ENCODE results near the gene TBC1D7.

Gene TBC1D7

DNA sequence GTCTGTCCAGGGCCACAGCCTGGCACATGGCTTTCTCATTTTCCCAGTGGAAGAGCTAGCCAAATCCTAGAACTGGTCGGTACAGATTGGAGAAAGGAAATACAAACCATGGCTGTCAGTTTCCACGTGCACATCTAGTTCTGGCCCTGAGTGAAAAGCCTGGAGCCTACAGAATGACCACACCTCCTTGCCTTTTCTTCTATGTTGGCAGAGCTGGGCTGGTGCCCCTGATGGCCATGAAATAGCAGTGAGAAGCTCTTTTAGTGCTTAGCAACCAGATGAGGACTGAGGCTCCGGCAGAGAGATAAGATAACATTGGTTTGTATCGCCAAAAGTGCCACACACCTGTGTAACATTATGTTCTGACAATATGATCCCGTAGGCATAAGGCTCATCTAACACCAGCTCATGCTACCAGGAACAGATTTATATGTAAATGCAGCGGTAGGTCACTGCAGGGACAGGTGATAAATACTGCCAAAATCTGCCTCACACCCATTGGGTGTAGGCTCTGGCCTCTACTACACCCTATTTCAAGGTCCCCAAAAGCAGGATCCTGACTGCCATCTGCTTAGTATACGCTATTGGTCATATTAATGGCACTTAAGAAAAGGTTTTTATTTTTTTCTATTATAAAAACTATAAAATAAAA, 39.9 kb upstream of the TBC1D7 start:
- no peaks in the 10 kb centered on the region for H3K36me3 ChIP-seq (ENCODE audit: control insufficient read depth, insufficient read depth, low read length)
- H3K4me3 ChIP-seq (ENCODE audit: low read length) = no peak overlapping the region
- H3K27me3 ChIP-seq (ENCODE audit: control insufficient read depth, insufficient read depth, low read length) = no peaks in the 10 kb centered on the region
- no peak overlapping the region for H3K9ac ChIP-seq (ENCODE audit: low read length)
- no peaks in the 10 kb centered on the region for H3K9me3 ChIP-seq (ENCODE audit: control insufficient read depth, low read length)
- peaks cover 17% of the 10 kb centered on the region for H3K4me1 ChIP-seq (ENCODE audit: control insufficient read depth, insufficient read depth, low read length)

DNA sequence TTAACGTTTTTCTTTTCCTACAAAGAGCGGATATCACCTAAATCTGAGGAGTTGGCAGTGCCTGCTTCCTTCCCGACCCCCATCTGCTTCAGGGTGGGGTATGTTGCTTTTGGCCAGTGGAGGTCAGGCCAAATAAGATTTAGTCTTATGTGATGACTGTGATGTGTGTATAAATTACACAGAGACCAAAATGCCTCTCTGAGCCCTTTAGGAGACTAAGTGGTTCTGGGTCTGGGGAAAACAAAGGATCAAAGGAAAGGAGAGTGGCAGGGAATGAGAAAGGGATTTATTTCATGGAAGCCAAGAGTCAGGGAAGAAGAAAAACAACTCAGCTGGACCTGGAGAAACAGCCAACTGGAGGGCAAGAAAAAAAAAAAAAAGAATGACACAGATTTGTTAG, 39.1 kb upstream of the TBC1D7 start:
- Histone ChIP-seq H3K9ac (ENCODE audit: low read length) (no peak overlapping the region), H3K9me3 (ENCODE audit: control insufficient read depth, low read length) (no peaks in the 10 kb centered on the region), H3K27me3 (ENCODE audit: control insufficient read depth, insufficient read depth, low read length) (no peaks in the 10 kb centered on the region), H3K36me3 (ENCODE audit: control insufficient read depth, insufficient read depth, low read length) (no peaks in the 10 kb centered on the region), H3K4me1 (ENCODE audit: control insufficient read depth, insufficient read depth, low read length) (peaks cover 17% of the 10 kb centered on the region), H3K4me3 (ENCODE audit: low read length) (no peak overlapping the region)

DNA sequence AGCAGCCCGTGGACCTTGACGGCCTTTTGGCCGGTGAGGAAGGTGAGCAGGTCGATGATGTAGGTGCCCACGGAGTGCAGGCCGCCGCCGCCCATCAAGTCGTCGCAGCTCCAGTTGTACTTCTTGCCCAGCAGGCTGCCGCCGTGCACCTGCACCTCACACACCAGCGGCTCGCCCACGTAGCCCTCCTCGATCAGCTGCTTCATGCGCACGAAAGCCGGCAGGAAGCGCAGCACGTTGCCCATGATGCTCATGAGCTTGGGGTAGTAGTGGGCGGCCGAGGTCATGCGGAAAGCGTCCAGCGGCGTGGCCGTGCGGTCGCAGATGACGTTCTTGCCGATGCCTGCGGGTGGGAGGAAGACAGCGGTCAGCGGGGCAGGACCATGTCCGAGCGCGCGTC, 37.0 kb upstream of the TBC1D7 start:
- H3K9me3 ChIP-seq (ENCODE audit: control insufficient read depth, low read length) = no peaks in the 10 kb centered on the region
- H3K9ac ChIP-seq (ENCODE audit: low read length) = no peak overlapping the region
- H3K27me3 ChIP-seq (ENCODE audit: control insufficient read depth, insufficient read depth, low read length) = no peaks in the 10 kb centered on the region
- H3K36me3 ChIP-seq (ENCODE audit: control insufficient read depth, insufficient read depth, low read length) = no peaks in the 10 kb centered on the region
- H3K4me3 ChIP-seq (ENCODE audit: low read length) = no peak overlapping the region
- H3K4me1 ChIP-seq (ENCODE audit: control insufficient read depth, insufficient read depth, low read length) = peaks cover 22% of the 10 kb centered on the region

DNA sequence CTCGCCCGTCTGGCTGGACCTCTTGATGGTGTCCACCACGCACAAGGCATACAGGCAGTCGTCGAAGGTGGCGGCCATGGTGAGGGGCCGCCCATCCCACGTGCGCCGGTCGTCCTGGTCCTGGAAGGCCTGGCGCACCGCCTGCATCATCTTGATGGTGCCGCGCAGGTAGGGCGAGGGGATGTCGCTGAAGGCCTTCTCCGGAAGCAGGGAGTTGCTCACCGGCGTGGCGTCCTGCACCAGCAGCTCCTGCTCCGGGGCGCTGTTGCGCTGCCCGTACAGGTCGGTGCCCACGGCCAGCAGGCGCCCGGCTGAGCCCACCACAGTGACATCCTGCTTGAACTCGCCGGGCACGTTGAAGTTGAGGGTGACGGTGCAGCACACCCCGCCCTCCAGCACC, 36.5 kb upstream of the TBC1D7 start:
- H3K4me1 ChIP-seq (ENCODE audit: control insufficient read depth, insufficient read depth, low read length) = peaks cover 22% of the 10 kb centered on the region

DNA sequence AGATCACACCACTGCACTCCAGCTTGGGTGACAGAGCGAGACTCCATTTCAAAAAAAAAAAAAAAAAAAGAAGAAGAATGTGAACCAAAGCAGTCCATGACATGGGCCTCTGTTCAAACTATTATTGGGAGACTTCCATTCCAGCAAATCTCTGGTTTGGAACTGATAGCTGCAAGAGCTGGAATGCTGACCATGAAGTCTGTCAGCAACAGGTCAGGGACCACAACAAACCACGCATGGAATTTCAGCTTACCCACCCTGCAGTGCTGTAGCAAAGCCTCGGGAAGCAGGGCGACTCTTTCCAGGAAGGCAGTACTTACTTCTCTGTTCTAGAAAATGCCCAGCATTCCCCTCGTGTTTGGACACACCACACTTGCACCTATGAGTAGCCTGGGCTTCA, 34.1 kb upstream of the TBC1D7 start:
- Histone ChIP-seq H3K4me1 (ENCODE audit: control insufficient read depth, insufficient read depth, low read length) (peaks cover 12% of the 10 kb centered on the region), H3K27me3 (ENCODE audit: control insufficient read depth, insufficient read depth, low read length) (no peaks in the 10 kb centered on the region), H3K9me3 (ENCODE audit: control insufficient read depth, low read length) (no peaks in the 10 kb centered on the region), H3K4me3 (ENCODE audit: low read length) (no peak overlapping the region), H3K36me3 (ENCODE audit: control insufficient read depth, insufficient read depth, low read length) (no peaks in the 10 kb centered on the region), H3K9ac (ENCODE audit: low read length) (no peak overlapping the region)

More for the DNA sequence above, 36.5 kb upstream of the TBC1D7 start:
- H3K36me3 ChIP-seq (ENCODE audit: control insufficient read depth, insufficient read depth, low read length) = no peaks in the 10 kb centered on the region
- no peaks in the 10 kb centered on the region for H3K27me3 ChIP-seq (ENCODE audit: control insufficient read depth, insufficient read depth, low read length)
- H3K4me3 ChIP-seq (ENCODE audit: low read length) = no peak overlapping the region
- no peak overlapping the region for H3K9ac ChIP-seq (ENCODE audit: low read length)
- H3K9me3 ChIP-seq (ENCODE audit: control insufficient read depth, low read length) = no peaks in the 10 kb centered on the region

DNA sequence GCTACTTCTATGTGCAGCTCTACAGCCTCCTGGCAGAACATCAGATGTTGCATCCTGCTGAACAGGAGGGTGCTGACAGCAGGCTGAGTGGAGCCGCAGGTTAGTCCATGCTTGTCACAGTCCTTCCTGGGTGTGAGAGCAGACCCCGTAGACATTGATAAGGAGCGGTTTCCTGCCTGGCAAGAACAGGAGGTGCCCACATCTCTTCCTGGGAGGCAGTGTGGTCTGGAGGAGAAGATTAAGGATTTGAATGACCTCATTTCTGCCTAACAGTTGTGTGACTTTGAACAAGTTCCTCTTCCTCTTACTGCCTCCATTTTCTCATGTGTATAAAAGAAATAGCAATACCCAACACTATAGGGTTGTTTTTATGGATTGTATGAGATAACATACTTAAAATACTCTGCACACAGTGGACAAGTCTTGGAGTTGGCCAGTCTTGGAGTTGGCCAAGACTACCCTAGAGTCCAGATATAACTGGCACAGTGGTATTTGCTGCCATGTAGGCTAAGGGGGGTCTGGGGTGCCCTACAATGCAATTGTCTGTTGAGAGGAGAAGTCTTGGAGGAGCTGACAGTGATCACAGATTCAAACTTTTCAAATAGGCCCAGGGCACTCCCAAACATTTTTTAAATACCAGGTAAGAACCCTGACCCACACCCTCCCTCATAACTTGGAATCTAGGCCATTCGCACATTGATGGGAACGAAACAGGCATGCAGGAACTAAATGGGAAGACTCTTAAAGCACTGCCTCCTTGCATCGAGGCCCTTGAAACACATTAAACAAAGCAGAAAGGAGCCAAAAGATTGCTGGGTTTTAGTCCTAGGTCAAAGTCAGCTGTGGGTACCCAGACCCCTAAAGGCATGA, 32.6 kb upstream of the TBC1D7 start:
- Histone ChIP-seq H3K4me3 (ENCODE audit: low read length) (no peak overlapping the region), H3K36me3 (ENCODE audit: control insufficient read depth, insufficient read depth, low read length) (no peaks in the 10 kb centered on the region), H3K27me3 (ENCODE audit: control insufficient read depth, insufficient read depth, low read length) (no peaks in the 10 kb centered on the region), H3K9me3 (ENCODE audit: control insufficient read depth, low read length) (no peaks in the 10 kb centered on the region), H3K4me1 (ENCODE audit: control insufficient read depth, insufficient read depth, low read length) (peaks cover 11% of the 10 kb centered on the region), H3K9ac (ENCODE audit: low read length) (no peak overlapping the region)

DNA sequence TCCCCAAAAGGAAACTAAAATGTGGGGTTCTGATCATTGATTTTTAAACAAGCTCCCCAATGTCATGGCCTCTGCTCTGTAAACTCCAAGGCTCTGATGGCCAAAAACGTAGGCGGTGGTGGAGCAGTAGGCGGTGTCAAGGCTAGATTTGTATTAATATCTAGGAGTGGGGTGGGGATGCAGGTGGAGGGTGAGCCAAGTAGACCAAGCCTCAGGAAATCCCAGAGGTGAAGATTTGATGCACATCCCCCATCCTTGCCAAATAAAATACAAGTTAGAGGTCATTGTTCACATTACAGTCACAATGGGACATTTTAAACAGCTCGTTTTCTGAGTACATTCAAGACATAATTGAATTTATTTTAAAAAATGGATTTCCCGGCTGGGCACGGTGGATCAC, 30.9 kb upstream of the TBC1D7 start:
- Histone ChIP-seq H3K4me1 (ENCODE audit: control insufficient read depth, insufficient read depth, low read length) (peaks cover 19% of the 10 kb centered on the region), H3K9me3 (ENCODE audit: control insufficient read depth, low read length) (no peaks in the 10 kb centered on the region)

DNA sequence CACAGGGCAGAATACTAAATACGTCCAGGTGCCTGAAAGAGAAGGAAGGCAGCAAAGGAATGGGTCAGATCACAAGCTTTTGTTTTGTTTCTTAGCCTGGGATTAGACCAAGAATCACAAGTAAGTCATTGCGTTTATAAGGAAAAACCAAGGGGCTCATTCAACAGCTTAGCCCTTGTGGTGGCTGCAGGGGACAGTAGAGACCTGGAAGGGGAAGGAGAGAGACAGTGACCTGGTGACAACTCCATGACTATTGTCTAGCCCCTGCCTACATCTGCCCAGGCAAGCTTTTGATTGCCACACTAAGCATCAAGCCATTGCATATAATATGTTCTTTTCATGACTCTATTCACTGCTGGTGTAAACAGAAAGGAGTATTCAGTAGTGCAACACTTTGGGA, 30.2 kb upstream of the TBC1D7 start:
- Histone ChIP-seq H3K27me3 (ENCODE audit: control insufficient read depth, insufficient read depth, low read length) (no peaks in the 10 kb centered on the region), H3K4me1 (ENCODE audit: control insufficient read depth, insufficient read depth, low read length) (peaks cover 14% of the 10 kb centered on the region), H3K9me3 (ENCODE audit: control insufficient read depth, low read length) (no peaks in the 10 kb centered on the region), H3K9ac (ENCODE audit: low read length) (no peak overlapping the region), H3K36me3 (ENCODE audit: control insufficient read depth, insufficient read depth, low read length) (no peaks in the 10 kb centered on the region), H3K4me3 (ENCODE audit: low read length) (no peak overlapping the region)

More for the DNA sequence above, 30.9 kb upstream of the TBC1D7 start:
- no peak overlapping the region for H3K4me3 ChIP-seq (ENCODE audit: low read length)
- H3K27me3 ChIP-seq (ENCODE audit: control insufficient read depth, insufficient read depth, low read length) = no peaks in the 10 kb centered on the region
- H3K36me3 ChIP-seq (ENCODE audit: control insufficient read depth, insufficient read depth, low read length) = no peaks in the 10 kb centered on the region
- H3K9ac ChIP-seq (ENCODE audit: low read length) = no peak overlapping the region

DNA sequence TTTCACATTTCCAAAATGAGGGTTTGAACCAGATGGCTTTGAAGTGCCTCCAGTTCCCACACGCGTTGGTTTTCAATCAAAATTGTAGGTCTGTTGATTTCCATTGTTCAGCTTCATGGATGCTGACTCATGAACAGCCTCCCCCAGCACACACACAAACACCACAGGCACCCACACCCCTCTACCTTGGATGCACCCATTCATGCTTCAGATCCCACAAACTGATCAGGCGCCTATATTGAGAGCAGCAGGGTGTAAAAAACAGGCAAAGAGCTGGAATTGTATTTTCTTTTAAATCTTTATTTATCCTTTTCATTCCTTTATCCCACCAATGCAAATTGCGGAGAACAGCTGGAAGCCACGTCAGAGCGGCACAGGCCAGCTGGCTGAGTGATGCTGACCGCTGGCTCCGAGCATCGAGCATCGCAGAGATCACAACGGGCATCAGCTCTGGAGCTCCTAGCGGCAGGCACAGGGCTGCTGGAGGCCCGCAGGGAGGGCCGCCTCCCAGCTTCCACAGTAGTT, 29.3 kb upstream of the TBC1D7 start:
- H3K4me1 ChIP-seq (ENCODE audit: control insufficient read depth, insufficient read depth, low read length) = peaks cover 14% of the 10 kb centered on the region
- H3K9me3 ChIP-seq (ENCODE audit: control insufficient read depth, low read length) = no peaks in the 10 kb centered on the region
- H3K27me3 ChIP-seq (ENCODE audit: control insufficient read depth, insufficient read depth, low read length) = no peaks in the 10 kb centered on the region
- H3K36me3 ChIP-seq (ENCODE audit: control insufficient read depth, insufficient read depth, low read length) = no peaks in the 10 kb centered on the region
- no peak overlapping the region for H3K4me3 ChIP-seq (ENCODE audit: low read length)
- no peak overlapping the region for H3K9ac ChIP-seq (ENCODE audit: low read length)

DNA sequence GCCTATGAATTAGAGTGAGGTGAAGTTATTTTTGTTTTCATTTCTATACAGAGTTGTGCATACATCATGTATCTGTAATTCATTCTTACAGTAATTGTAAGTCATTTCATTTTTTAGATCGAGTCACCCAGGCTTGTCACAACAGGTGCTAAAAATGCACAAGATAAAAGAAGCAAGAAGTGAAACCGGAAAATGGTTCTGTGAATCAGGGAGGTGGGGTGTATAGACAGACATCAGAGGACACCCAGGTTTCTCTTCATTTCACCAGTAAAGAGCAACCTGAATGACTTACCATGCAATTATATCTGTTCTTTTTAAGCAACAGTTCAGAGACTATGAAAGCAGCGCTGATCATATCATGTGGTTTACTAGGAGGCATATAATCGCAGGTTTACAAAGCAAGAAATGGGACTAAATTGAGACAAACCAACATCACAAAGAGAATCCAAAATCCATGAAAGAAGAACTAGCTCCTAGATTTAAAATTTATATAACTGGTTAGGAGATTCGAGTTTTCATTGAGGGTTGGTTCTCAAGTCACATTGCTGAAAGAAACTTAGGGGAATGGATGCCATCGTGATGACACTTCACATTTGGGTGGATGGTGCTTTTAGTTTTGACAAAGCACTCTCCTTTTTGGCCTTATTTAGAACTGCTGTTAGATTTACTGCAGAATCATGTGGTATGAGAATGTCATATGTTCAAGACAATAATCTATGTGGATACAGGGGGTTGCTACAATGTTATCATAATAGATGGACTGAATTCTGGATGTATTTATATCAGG, 27.9 kb upstream of the TBC1D7 start:
- Histone ChIP-seq H3K9me3 (ENCODE audit: control insufficient read depth, low read length) (no peaks in the 10 kb centered on the region), H3K4me3 (ENCODE audit: low read length) (no peak overlapping the region), H3K9ac (ENCODE audit: low read length) (no peak overlapping the region), H3K36me3 (ENCODE audit: control insufficient read depth, insufficient read depth, low read length) (no peaks in the 10 kb centered on the region), H3K27me3 (ENCODE audit: control insufficient read depth, insufficient read depth, low read length) (no peaks in the 10 kb centered on the region), H3K4me1 (ENCODE audit: control insufficient read depth, insufficient read depth, low read length) (peaks cover 14% of the 10 kb centered on the region)

DNA sequence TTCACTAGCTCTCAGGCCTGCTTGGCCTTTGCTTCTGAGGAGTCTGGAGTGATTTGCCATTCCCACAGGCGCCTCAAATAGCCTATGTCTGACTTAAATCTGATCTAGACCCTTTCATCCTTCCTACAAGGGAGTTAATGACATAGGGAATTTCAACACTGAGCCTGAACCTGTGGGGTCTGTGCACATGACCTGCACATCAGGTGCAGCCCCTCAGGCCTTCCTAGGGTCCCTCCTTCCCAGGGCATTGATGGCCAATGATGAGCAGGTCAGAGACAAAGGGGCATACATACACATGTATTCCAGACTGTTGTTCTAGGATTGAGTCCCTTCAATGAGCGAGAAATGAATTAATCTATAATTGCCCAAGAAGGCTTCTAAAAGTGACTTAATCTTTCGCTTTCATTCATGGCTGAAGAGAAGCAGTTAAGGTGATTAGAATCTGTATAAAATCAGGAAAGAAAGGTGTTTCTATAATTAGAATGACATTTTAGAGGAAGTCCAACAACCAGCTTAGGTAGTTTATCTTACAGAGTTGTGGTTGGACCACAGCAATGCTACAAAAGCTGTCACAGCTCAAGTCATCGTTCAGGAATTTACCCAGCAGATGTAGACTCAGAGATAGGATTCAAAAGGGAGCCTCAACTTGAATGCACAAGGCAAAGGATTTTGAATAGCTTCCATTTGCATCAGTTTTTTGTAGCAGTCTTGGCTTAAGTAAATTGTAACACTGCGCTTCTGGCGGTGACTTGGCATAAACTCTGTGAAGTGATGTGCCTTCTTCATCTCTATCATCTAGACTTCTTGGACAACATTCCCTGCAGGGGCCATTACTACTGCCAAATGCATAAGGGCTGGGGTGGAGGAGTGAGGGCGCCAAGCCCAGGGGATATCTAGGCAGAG, 27.0 kb upstream of the TBC1D7 start:
- Histone ChIP-seq H3K4me1 (ENCODE audit: control insufficient read depth, insufficient read depth, low read length) (peaks cover 9% of the 10 kb centered on the region), H3K27me3 (ENCODE audit: control insufficient read depth, insufficient read depth, low read length) (no peaks in the 10 kb centered on the region), H3K9ac (ENCODE audit: low read length) (no peak overlapping the region), H3K4me3 (ENCODE audit: low read length) (no peak overlapping the region), H3K36me3 (ENCODE audit: control insufficient read depth, insufficient read depth, low read length) (no peaks in the 10 kb centered on the region), H3K9me3 (ENCODE audit: control insufficient read depth, low read length) (no peaks in the 10 kb centered on the region)
